Daoy (cell line): ENCODE results near the gene CCDC158. TPM values are rescaled to one million over a fixed set of nuclear protein-coding genes. Genes with fewer than 3 reads are reported as not detected.
"Not testable (repeated sequence)": the region's sequence is repeated elsewhere in the genome, so short reads cannot be mapped to it uniquely, and the experiment has no call there.

ENCODE experiments used
- DNase-seq: peaks from one replicate; pipeline ENCODE4 v3.0.0-alpha.2; 2015; ENCODE audit warnings: low read depth
- total RNA-seq: library from RNA; depleted of rRNA; stranded (reverse); fragments of >200 nt; shearing (Covaris generic); gene quantifications from 2 replicates; pipeline ENCODE4 v1.2.3, GENCODE V29; 2014

The CCDC158 gene
- total RNA-seq, 1 experiment from 2014 or later: not detected

DNA sequence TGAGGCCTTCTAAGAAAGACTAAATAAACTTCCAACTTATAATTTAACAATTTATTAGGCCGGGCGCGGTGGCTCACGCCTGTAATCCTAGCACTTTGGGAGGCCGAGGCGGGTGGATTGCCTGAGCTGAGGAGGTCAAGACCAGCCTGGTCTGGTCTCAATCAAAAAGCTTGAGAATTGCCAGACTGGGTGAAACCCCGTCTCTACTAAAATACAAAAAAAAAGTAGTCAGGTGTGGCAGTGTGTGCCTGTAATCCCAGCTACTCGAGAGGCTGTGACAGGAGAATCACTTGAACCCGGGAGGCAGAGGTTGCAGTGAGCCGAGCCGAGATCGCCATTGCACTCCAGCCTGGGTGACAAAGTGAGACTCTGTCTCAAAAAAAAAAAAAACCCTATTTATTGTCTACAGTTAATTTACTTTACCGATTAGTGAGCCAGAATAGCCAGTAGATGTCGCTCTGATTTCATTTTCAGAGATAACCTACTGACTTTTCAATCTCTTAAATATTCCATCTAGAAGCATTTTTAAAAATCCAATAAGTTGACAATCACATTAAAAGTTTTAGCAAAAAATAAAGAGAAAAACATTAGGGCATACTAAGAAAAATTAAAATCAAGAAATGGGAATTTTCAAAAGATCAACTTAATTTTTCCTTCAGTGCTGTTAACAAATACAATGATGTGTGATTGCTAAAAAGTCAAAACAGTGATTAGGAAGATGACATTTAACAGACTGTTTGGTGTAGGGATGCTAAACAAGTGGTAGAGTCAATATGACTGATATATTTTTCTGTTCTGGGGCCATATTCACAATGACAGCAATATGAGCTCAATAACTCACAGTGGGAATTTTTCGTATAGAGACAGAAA lies 9.8 kb upstream of the CCDC158 start:
- DNase-seq: peak; percentile 22

- DNase-seq: no peak
These were observed 8.7 kb upstream of the CCDC158 start for GRCh38 chr4:76429636-76430035.

DNA sequence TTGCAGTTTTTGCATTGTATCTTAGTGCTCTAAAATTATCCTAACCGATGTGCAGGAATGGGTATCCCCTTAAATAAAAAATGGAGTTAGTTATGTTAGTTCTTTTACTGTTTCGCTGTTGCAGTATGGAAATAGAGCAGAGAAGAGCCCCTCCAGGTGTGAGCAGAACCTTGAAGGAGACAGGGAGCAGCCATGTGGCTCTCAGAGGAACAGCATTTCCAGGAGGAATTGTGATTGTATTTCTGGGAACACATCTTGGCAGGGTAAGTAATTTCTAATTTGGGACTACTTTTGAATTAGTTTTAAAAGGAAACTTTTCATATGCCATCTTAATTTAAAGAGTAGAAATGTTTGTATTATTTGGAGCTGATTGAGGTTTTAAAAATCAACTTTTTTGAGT lies 5.3 kb upstream of the CCDC158 start:
- no peak for DNase-seq

GRCh38 chr4:76423159-76423558 lies 2.2 kb upstream of the CCDC158 start:
- not testable (repeated sequence) for DNase-seq

DNA sequence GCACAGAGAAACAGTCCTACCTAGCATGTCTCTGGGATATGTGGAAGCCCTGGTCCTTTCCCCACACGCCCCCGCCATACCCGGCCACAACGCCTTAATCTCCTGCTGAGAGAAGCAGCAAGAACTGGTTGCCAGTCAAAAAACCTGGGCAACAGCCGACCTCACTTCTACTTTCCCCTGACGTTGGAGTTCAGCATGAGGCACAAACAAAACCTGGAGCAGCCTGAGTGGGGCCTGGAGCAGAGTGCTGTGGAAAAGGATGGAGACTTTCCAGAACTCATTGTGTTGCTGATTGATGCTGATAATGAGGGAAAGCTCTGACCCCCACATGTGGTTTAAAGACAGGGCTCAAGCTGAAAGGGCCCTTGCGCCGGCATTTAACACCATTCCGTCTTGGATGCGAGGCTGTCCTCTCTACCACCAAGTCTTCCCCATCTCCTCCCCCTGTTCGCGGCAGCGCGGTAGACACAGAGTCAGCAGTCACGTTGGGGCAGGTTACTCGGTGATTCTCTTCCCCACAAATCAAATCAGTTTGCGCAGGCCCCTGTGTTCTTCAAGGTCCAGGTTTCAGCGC lies 666 bp downstream of the CCDC158 start:
- no peak for DNase-seq

DNA sequence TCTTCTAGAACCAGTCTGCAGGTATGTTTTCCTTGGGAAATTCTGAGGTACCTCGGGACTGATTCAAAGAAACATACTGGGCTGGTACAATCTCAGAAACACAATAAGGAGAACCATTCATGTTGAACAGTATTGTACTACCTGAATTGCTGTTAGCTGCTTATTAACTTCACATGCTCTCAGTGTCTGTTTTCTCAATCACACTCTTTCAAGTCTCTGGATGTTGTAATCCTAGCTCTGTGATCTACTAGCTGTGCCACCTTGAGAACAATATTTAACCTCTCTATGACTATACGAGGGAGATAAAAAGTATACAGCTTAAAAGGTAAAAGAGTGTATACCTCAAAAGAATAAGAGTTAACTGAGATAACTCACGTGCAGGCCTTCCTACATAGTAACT lies 10.3 kb downstream of the CCDC158 start:
- no peak for DNase-seq

GRCh38 chr4:76407440-76408119 lies 13.4 kb downstream of the CCDC158 start:
- DNase-seq: no peak

DNA sequence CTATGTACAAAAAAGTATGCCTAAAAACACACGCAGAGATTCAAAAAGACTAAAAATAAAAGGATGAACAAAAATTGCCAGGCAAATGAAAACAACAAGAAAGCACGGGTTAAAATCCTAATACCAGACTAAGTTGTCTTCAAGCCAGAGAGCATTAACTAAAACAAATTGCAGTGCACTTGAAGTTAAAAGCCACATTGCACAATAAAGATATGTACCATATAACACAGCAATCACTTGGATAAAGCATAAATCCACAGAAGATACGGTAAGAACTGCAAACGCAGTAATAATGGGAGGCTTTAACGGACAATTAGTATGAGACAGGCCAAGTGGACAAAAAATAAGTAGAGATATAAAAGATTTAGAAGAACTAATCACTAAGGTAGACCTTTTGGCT lies 14.9 kb downstream of the CCDC158 start:
- DNase-seq: no peak

GRCh38 chr4:76401654-76402053 lies 19.3 kb downstream of the CCDC158 start:
- DNase-seq: no peak

- DNase-seq: no peak
These were observed 32.6 kb downstream of the CCDC158 start for GRCh38 chr4:76388160-76388908.

- no peak for DNase-seq
These were observed 34.2 kb downstream of the CCDC158 start for GRCh38 chr4:76386566-76387305.

- DNase-seq: no peak
These were observed 35.0 kb downstream of the CCDC158 start for GRCh38 chr4:76385974-76386373.

GRCh38 chr4:76384052-76384451 lies 36.9 kb downstream of the CCDC158 start:
- no peak for DNase-seq

GRCh38 chr4:76383001-76383400 lies 37.9 kb downstream of the CCDC158 start:
- DNase-seq: no peak

DNA sequence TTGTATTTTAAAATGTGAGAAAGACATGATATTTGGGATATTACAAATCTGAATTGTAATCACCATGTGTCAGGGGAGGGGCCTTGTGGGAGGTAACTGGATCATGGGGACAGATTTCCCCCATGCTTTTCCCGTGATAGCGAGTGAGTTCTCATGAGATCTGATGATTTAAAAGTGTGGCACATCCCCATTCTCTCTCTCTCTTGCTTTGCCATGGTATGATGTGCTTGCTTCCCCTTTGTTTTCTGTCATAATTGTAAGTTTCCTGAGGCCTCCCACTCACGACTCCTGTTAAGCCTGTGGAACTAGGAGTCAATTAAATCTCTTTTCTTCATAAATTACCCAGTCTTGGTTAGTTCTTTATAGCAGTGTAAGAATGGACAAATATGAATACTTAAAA lies 39.0 kb downstream of the CCDC158 start:
- no peak for DNase-seq

DNA sequence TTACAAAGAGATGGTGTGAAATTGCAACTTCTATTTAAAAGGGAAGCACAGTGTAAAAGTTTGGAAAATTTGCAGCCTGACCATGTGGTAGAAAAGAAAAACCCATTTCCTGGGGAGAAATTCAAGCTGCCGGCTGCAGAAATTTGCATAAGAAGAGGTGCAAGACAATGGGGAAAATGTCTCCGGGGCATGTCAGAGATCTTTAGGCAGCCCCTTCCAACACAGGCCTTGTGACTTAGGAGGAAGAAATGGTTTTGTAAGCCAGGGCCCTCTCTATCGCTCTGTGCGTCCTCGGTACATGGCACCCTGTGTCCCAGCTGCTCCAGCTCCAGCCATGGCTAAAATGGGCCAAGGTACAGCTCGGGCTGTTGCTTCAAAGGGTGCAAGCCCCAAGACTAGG lies 40.4 kb downstream of the CCDC158 start:
- DNase-seq: no peak

DNA sequence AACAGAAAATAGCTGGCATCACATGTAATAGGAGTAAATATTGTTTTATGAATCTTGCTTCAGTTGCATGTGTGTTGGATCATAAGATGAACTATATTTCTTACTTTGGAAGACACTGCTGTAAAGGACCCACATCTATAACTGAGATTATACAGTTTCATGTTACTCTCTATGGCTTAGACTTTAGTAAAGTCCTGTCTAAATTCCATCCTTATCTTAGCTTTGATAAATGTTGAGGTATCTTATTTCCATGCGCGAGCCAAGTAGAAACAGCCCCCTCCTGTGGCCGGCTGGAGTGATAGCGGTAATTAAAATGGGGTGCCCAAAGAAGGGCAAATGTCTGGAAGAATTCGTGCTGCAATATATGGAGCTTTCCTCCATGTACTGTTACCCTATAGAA lies 43.0 kb downstream of the CCDC158 start:
- peak; percentile 31 for DNase-seq

DNA sequence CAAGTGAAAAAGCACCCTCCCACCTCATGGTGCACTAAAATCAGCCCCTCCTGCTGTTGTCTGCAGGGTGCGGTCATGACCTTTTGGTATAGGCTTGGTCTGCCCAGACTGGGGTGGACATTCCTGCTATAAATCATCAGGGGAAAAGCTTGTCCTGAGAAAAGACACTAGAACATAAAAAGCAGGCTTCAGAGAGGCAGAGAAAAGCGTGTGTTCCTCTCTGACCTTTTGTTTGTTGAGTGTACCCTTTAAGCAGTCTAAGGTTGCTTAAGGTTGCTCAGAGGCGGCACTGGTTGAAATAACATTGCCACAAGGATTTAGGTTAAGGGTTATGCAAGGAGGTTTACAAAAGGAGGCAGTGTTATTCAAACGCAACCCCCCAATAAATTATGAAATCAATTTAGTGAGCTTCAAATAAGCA lies 43.5 kb downstream of the CCDC158 start:
- no peak for DNase-seq

- no peak for DNase-seq
These were observed 44.4 kb downstream of the CCDC158 start for GRCh38 chr4:76376534-76376933.

DNA sequence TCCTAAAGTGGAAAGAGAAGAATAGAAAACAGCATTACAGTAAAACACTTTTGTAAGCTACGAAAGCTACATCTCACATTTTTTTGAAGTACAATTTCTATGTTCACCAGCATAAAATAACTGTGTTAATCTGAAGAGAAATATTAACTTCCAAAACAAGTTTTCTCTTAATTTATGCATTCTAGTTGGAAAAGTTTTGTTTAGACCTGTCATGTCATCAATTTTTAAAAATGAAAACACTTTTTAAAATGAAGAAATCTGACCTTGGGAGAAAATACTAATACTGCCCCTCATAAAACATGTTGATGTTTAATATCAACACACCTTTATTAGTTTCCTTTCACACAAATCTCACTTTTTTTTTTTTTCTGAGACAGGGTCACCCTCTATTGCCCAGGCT lies 45.2 kb downstream of the CCDC158 start:
- DNase-seq: no peak

GRCh38 chr4:76374798-76375197 lies 46.1 kb downstream of the CCDC158 start:
- no peak for DNase-seq
